GM10266 (cell line): ENCODE data around the gene OR2V2.

ENCODE experiments used
- DNase-seq: peaks from one replicate; pipeline ENCODE4 v3.0.0; 2012; ENCODE audit errors: extremely low spot score
- TF ChIP-seq, protein P1 (sequence below): IDR thresholded peaks from 2 replicates; pipeline ENCODE4 v1.5.1; 2012; ENCODE audit warnings: mild to moderate bottlenecking, low read depth; ENCODE audit not compliant: control insufficient read depth, insufficient read depth; ENCODE audit errors: missing control alignments

Gene OR2V2

GRCh38 chr5:181187500-181188213 lies 40.3 kb downstream of the OR2V2 start:
- DNase-seq: peak; percentile 73
- TF ChIP-seq, protein P1, sequence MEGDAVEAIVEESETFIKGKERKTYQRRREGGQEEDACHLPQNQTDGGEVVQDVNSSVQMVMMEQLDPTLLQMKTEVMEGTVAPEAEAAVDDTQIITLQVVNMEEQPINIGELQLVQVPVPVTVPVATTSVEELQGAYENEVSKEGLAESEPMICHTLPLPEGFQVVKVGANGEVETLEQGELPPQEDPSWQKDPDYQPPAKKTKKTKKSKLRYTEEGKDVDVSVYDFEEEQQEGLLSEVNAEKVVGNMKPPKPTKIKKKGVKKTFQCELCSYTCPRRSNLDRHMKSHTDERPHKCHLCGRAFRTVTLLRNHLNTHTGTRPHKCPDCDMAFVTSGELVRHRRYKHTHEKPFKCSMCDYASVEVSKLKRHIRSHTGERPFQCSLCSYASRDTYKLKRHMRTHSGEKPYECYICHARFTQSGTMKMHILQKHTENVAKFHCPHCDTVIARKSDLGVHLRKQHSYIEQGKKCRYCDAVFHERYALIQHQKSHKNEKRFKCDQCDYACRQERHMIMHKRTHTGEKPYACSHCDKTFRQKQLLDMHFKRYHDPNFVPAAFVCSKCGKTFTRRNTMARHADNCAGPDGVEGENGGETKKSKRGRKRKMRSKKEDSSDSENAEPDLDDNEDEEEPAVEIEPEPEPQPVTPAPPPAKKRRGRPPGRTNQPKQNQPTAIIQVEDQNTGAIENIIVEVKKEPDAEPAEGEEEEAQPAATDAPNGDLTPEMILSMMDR: peak; percentile 14

DNA sequence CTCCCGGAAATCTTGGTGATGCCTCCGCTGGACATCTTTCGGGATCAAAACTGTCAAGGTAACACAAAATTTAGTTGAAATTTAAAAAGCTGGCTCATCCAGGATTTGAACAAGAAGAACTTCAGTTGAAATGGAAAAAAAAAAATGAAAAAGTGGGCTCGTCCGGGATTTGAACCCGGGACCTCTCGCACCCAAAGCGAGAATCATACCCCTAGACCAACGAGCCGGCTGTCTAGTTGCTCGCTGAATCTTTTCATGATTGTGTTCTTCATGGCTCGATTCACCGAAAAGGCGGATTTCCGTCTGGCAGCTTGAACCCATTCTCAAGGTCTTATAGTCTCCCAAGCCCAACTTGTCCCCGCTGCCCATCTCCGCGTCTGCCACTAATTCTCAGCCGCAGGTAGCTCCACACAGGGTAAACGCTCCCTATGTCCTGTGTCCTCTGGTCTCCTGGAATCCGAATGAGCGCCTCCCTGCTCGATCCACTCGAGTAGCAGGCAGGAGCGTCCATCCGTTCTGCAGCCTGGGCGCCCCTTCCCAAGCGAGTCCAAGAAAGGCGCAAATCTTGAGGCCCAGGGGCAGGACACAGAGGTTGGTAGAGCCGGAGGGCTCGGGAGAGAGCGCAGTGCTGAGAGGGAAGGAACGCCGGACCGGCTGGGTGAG lies 41.4 kb downstream of the OR2V2 start:
- DNase-seq: peak; percentile 63
- TF ChIP-seq, protein P1: peak; percentile 16

DNA sequence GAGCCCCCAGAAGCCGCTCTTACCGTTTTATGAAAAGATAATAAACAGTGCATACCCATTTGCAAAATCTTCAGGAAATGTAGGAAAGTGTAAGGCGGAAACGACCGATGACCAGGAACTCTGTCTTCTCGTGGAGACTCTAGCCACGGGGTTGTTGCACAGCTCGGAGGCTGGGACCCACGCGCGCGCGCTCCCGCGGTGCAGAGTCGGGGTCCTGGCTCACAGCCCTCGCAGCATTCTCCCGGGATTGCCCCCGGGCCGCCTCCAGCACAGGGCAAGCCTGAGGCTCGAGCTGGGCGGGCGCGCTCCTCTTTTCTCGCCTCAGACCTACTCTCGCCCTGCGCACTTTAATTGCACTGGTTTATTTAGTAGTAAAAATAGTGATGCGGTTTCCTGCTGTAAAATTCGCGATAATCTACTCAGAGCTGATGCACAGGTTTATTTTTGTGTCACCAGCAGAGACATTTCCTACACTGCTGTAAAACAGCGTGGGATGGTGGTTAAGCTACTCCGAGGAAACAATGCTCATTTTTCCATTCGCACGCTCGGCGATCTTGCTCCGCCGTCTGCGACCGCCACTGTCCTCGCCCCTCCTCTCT lies 42.1 kb downstream of the OR2V2 start:
- peak; percentile 49 for DNase-seq

GRCh38 chr5:181189962-181190710 lies 42.8 kb downstream of the OR2V2 start:
- DNase-seq: peak; percentile 32
- TF ChIP-seq, protein P1: no peak

More for the DNA sequence above, 42.1 kb downstream of the OR2V2 start:
- TF ChIP-seq, protein P1: no peak

DNA sequence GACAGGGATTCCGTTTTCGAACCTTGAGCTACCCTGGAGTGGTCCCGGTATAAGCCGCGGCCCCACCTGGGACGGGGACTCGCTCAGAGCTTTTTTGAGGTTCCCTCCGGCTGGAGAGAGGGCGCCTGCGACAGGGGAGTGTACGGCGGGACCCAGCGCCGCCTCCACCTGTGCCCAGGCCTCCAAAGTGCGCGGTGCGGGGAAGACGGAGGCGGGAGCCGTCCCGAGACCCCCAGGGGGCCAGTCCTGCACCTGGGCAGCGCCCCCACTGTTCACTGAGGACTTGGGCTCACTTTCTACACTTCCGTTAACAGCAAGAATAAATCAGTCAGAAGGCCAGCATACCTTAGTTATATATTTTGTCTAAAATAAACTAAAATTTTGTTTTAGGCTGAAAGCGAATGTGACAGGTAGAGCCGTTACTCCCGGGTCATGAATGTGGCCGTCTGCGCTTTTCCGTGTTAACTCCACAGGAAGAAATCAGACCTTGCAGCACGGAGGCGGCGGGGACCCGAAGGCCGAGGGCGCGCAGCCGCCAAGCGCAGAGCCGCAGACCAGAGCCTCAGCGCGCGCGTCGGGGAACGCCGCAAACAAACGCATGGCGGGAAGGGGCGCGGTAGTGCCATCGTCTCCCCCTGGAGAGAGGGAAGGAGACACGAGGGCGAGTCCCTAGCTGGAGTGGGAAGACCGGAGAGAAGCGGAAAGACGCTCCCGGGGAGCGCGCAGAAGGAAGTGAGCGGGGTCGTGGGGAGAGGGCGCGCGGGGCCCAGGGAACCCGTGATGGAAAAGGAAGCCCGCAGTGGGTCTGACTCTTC lies 43.5 kb downstream of the OR2V2 start:
- TF ChIP-seq, protein P1: peak; percentile 44
- DNase-seq: peak; percentile 42

- DNase-seq: peak; percentile 97
- TF ChIP-seq, protein P1: no peak
These were observed 44.3 kb downstream of the OR2V2 start for GRCh38 chr5:181191526-181192336.
